Measurements from ENCODE around the gene RGS9.
"Not testable (repeated sequence)": the region's sequence is repeated elsewhere in the genome, so short reads cannot be mapped to it uniquely, and the experiment has no call there.

RGS9 gene

GRCh38 chr17:65207448-65207847 is 70.3 kb downstream of the RGS9 start:
- DNase-seq (ENCODE audit: low read depth in 2 of 2), result not testable (repeated sequence)

DNA sequence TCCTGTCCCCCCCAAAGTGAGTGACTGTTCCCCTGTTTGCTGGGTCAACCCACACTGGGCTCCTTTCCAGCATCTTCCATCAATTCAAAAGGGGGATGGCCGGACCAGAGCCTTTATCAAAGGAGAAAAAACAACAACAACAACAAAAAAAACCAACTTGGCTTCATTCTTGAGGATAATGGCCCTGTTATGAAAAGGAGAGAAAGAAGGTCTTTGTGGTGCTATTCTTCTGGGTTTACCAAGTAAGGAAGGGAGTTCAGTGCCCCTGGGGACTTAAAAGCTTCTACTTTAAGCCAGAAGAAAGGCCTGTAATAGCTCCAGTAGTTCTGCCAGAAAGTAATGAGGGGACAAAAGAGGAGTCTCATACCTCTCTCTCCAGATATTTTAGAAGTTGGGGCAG is 71.5 kb downstream of the RGS9 start:
- DNase-seq (ENCODE audit: low read depth in 2 of 2), result no peak

GRCh38 chr17:65218261-65218660 is 81.1 kb downstream of the RGS9 start:
- no peak for DNase-seq (ENCODE audit: low read depth in 2 of 2)

DNA sequence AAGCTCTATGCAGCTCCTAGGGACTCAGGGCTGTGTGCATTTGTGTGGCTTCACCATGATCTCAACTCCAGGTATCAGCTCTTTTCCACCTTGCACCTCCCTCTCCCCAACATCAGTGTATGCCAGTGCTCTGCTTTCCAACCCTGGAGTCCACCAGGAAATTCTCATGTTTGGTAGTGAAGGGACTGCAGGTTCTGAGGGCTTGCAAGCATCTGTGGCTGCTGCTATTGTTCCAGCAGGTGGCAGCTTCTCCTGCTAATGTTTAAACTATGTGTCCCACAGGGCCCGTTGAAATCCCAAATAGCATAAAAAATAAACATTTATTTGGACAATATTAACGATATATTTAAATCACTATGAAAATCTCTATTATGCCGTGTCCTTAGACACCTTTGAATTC is 82.0 kb downstream of the RGS9 start:
- DNase-seq (ENCODE audit: low read depth in 2 of 2), result no peak

DNA sequence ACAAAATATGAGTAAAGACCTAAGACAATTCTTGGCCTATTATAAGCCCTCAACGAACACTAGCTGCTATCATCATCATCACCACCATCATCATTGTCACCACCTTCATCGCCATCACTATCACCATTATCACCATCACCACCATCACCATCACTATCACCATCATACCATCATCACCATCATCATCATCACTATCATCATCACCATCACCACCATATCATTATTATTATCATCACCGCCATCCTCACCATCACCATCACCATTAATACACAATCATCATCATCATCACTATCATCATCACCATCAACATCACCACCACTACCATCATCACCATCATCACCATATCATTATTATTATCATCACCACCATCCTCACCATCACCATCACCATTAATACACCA is 82.5 kb downstream of the RGS9 start:
- DNase-seq (ENCODE audit: low read depth in 2 of 2), result no peak

DNA sequence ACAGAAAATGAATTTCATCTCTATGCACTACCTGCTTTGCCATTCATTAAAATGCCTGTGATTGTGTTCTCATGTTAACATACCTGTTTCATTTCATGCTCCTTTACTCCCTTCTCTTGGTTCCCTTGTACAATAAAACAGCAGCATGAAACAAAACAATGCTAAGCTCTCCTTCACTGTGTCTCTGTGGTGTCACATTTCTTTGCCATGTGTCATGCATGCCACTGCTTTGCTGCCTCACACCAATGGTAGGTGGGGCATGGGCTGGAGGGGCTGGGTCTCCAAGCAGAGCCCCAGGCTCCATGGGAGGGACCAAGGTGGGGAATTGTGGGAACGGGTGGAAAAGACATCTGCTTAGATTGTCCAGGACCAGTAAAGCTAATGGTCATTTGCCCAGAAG is 83.6 kb downstream of the RGS9 start:
- no peak for DNase-seq (ENCODE audit: low read depth in 2 of 2)

- DNase-seq (ENCODE audit: low read depth in 2 of 2), result no peak
These were observed 85.1 kb downstream of the RGS9 start for GRCh38 chr17:65222214-65222738.

GRCh38 chr17:65225061-65225460 is 87.9 kb downstream of the RGS9 start:
- DNase-seq (ENCODE audit: low read depth in 2 of 2), result no peak

DNA sequence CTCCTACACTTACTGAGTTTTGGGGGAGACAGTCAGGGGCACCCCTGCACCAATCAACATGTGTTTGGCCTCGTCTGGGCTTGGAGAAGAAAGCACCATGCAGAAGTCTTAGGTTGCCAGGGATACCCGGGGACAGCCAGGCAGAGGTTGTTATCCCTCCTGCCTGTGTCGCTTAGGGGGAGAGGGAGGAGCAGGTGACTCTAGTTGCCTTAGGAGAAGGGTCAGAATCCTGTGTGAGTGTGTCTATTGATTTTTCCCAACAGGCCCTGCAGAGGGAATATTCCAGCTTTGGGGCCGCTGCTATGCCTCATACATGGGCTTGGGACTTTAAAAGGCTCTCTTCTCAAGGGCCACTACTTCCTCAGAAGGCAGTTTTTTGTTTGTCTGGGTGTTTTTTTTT is 89.1 kb downstream of the RGS9 start:
- no peak for DNase-seq (ENCODE audit: low read depth in 2 of 2)

DNA sequence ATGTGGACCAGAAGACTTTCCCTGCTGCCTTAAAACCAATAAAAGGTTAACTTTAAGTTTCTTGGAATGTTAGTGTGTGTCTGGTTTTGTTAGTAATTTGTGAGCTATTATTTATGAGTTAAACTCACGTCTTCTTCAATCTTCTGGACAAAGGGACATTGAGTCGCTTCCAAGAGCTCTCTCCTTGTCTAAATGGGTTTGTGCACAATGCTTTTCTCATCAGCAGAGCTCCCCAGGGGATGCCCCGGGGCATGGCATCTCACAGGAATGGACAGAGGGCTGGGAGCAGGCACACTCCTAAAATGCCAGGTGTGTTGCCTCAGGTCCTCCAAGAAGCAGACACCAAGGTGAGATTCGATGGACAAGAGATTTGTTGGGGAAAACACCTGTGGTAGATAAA is 90.5 kb downstream of the RGS9 start:
- DNase-seq (ENCODE audit: low read depth in 2 of 2), result no peak

GRCh38 chr17:65228287-65228686 is 91.1 kb downstream of the RGS9 start:
- DNase-seq (ENCODE audit: low read depth in 2 of 2), result no peak

DNA sequence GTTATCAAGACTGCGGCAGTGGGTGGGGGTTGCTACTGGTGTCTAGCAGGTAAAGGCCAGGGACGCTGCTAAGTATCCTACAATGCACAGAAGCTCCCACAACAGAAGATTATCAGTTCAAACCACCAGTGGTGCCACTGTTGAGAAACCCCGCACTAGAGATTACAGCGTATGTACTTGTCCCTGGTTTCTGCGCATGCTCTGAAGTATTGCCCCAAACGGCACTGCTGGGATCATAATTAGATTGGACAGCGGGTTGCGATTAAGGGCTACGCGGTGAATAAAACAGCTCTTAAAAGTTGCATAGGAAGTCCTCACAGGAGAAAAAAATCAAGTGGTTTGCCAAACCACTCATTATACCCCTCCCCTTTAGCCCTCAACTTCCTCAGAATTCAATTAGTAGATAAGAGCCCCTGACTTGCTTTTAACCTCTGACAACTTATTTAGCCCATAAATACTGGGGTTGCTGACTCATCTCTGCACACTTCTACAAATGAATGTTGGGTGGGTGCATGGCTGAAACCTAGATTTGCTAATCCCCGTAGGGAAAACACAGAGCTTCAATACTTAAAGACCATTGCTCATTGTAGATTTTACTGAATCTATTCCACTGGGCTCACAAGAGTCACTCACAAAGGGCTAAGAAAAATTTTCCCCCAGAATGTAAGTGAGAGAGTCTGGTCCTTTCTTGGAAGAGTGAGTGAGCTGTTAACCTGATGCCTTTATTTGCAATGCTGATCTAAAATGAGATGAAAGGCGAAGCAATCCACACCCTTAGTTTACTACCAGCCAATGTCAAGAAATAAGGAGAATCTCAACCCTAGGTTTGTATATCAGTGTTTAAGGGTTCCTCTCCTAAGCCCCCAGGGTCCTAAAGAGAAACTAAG is 91.8 kb downstream of the RGS9 start:
- peak; percentile 4 to 6 for DNase-seq (ENCODE audit: low read depth in 2 of 2)

- no peak for DNase-seq (ENCODE audit: low read depth in 2 of 2)
These were observed 92.4 kb downstream of the RGS9 start for GRCh38 chr17:65229621-65229995.

DNA sequence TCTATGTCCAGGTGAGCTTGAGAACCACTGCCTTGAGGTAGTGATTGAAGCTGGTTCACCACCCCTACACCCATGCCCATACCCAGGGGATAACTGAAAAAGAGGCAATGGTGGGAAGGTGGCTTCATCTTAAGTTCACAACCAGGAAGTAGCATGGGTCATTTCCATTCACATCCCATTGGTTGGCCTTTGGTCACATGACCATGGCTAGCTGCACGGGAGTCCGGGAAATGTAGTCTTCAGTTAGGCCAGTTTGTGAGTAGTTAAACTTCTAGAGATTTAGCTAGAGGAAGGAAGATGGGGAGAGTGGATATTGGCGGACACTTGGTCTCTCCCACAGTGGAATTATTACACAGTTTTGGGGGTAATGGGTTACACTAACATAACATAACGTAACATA is 92.9 kb downstream of the RGS9 start:
- DNase-seq (ENCODE audit: low read depth in 2 of 2), result no peak

DNA sequence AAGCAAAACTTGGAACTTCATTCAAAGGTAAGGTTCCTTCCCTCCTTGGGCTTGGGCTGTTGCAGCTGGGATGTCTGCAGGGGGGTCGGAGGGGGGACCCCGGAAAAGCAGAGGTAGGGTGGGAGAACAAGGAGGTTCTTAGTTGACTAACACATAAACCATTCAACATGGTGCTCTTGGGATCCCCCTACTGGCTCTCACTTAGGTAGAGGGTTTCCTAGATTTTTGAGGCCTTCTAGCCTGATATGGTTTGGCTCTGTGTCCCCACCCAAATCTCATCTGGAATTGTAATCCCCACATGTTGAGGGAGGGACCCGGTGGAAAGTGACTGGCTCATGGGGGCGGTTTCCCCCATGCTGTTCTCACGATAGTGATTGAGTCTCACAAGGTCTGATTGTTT is 93.9 kb downstream of the RGS9 start:
- DNase-seq (ENCODE audit: low read depth in 2 of 2), result no peak

GRCh38 chr17:65231662-65232335 is 94.6 kb downstream of the RGS9 start:
- peak in 1 of 2 donors; percentile 16 for DNase-seq (ENCODE audit: low read depth in 2 of 2)

DNA sequence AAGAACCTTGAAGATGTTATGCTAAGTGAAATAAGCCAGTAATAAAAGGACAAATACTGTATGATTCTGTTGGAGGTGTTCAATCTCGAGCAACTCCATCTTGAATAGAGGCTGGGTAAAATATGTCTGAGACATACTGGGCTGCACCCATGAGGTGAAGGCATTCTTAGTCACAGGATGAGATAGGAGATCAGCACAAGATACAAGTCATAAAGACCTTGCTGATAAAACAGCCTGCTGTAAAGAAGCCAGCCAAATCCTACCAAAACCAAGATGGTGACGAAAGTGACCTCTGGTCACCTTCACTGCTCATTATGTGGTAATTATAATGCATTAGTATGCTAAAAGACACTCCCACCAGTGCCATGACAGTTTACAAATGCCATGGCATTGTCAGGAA is 98.1 kb downstream of the RGS9 start:
- no peak for DNase-seq (ENCODE audit: low read depth in 2 of 2)

GRCh38 chr17:65236321-65236720 is 99.2 kb downstream of the RGS9 start:
- no peak for DNase-seq (ENCODE audit: low read depth in 2 of 2)

GRCh38 chr17:65243838-65244625 is 106.9 kb downstream of the RGS9 start:
- DNase-seq (ENCODE audit: low read depth in 2 of 2), result no peak

DNA sequence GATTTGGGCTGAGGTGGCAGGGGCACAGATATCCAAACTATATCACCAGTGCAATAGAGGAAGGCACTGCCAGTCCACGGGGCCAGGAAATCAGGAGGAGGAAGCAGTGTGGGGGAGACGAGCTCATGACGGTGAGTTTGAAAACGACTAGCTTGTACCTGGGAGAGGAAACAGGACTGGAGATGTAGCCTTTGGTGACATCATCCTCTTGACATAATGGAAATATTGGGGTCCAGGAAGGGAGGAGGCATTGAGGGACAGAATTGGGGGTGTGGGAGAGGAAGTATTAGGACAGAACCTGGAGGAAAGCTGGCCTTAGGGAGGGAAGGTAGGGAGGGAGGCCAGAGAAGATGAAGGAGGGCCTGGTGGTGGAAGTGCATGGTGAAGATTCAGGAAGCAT is 109.1 kb downstream of the RGS9 start:
- no peak for DNase-seq (ENCODE audit: low read depth in 2 of 2)

DNA sequence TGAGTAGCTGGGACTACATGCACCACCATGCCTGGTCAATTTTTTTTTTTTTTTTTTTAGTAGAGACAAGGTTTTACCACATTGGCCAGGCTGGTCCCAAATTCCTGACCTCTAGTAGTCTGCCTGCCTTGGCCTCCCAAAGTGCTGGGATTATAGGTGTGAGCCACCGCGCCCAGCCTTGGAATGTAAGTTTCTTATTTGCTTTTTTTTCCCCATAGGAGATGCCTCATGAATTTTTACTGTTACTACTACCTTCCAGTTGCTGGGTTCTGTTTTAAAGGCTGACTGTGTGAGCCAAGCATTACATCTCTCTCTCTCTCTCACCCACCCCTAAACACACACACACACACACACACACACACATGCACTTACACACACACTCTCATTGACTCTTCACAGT is 112.6 kb downstream of the RGS9 start:
- no peak for DNase-seq (ENCODE audit: low read depth in 2 of 2)

DNA sequence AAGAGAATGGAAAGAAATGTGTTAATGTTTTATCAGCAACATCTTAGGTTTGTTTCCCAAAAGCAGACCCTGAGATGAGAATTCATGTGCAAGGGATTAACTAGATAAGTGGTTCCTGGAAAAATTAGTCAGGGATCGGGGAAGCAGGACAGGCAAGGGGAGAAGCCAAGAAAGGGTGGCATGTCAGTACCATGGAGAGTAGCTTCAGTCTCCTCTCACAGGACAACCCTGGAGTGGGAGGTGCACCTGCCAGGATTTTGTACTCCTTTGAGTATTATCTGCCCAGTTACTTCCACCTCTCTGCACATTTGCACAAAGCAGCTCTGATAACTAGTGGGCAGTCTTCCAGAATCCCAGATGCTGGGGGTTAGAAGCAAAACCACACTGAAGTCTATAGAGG is 117.0 kb downstream of the RGS9 start:
- no peak for DNase-seq (ENCODE audit: low read depth in 2 of 2)
